ENCODE results near the gene LMTK3.

- TF ChIP-seq CTCF (IDR thresholded peaks at IDR 0.05; ENCODE audit: low read depth, low read length, poor library complexity, severe bottlenecking) (no peak), EZH2phosphoT487 (IDR thresholded peaks at IDR 0.05; ENCODE audit: borderline replicate concordance, low read length) (no peak)
Measured at GRCh38 chr19:48520134-48520533, 8.5 kb upstream of the LMTK3 start.
